Esophagus squamous epithelium (tissue), 4 donors: ENCODE results near the gene SETD2.

ENCODE experiments used
- POLR2A ChIP-seq, 4 donors: fragments of 450-650 bp; IDR thresholded peaks; one replicate each; pipeline ENCODE4 v1.6.1; 2017; ENCODE audit warnings: antibody characterized with exemption in 4 of 4, mild to moderate bottlenecking in 4 of 4, moderate library complexity in 3 of 4
- TF ChIP-seq, protein P1 (sequence below), 6 experiments: fragments of 450-650 bp in 4 of 6; fragments of 200-600 bp in 2 of 6; sonication (generic) in 2 of 6; IDR thresholded peaks; one replicate each; pipeline ENCODE4 v1.5.1; 2016 to 2019; ENCODE audit warnings: antibody characterized with exemption in 6 of 6, mild to moderate bottlenecking in 4 of 6, moderate library complexity in 4 of 6

DNA sequence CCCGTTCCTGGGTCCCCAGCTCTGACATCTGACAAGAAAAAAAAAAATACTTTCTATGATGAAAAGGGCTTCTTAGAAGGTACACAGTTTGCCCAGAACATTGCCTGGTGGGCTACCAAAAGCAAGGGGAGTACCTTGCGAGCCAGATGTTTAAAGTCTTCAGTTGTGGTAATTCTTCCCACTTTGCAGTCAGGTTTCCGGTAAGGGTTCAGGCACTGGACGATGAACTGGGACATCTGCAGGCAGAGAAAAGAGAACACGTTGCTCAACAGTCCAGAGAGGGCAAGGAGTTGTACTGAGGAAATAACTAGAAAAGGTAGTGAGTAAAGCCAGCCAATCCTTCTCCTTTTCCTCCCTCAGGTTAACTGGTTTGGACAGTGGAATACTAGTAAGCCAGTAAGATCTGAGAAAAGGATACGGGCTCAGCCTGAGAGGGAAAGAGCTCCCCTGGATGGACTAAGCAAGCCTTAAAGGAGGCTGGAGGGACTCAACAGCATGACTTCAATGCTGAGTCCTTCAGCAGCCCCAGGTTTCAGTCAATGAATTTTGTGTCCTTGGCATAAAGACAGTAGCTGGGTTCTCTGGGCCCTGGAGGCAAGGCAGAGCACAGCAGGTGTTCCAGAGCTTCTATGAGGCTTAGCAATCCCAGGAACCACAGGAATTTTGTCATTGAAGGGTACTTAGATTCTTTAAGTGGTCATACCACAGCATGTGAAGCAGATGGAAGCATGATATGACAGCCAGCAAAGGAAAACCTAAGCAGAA, 146.2 kb downstream of the SETD2 start:
- TF ChIP-seq, protein P1, sequence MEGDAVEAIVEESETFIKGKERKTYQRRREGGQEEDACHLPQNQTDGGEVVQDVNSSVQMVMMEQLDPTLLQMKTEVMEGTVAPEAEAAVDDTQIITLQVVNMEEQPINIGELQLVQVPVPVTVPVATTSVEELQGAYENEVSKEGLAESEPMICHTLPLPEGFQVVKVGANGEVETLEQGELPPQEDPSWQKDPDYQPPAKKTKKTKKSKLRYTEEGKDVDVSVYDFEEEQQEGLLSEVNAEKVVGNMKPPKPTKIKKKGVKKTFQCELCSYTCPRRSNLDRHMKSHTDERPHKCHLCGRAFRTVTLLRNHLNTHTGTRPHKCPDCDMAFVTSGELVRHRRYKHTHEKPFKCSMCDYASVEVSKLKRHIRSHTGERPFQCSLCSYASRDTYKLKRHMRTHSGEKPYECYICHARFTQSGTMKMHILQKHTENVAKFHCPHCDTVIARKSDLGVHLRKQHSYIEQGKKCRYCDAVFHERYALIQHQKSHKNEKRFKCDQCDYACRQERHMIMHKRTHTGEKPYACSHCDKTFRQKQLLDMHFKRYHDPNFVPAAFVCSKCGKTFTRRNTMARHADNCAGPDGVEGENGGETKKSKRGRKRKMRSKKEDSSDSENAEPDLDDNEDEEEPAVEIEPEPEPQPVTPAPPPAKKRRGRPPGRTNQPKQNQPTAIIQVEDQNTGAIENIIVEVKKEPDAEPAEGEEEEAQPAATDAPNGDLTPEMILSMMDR (IDR thresholded peaks at IDR 0.05), result no peak
- no peak for TF ChIP-seq POLR2A (IDR thresholded peaks at IDR 0.05)
